GM21717 (cell line): Measurements from ENCODE around the gene TSPAN8.
"Not testable (repeated sequence)": the region's sequence is repeated elsewhere in the genome, so short reads cannot be mapped to it uniquely, and the experiment has no call there.

Experiments used
- ATAC-seq: cut with Tn5 transposase; IDR thresholded peaks from one replicate; pipeline ENCODE4 v1.9.1; 2021; ENCODE audit warnings: mild to moderate bottlenecking, moderate library complexity; ENCODE audit not compliant: unreplicated experiment

Gene TSPAN8

GRCh38 chr12:71157601-71158233 lies at the start of gene TSPAN8:
Gene TSPAN8 (minus strand): TSS chr12:71157999. CDS start chr12:71157678, 321 bp downstream.
- no peak for ATAC-seq

GRCh38 chr12:71201136-71201679 lies 43.4 kb upstream of the TSPAN8 start:
- no peak for ATAC-seq

- ATAC-seq = no peak
Measured at GRCh38 chr12:71200706-71201105, 42.9 kb upstream of the TSPAN8 start.

DNA sequence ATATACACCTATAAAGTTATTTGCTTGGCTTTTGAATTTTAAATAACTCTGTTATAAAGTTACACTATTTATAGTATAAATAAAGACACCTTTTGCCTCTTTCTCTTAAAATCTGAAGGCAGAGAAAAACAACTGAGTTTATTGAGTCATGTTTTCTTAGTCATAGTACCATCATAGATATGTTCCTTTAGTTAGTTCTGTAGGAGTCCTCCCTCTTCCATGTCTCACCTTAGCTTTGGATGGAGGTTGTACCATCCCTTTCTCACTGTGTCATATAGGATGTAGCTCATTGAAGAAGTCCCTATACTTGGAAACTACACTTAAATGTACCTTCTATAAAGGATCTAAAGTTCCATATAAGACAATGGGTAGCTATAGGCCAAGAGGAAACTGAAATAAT lies 39.7 kb upstream of the TSPAN8 start:
- no peak for ATAC-seq

DNA sequence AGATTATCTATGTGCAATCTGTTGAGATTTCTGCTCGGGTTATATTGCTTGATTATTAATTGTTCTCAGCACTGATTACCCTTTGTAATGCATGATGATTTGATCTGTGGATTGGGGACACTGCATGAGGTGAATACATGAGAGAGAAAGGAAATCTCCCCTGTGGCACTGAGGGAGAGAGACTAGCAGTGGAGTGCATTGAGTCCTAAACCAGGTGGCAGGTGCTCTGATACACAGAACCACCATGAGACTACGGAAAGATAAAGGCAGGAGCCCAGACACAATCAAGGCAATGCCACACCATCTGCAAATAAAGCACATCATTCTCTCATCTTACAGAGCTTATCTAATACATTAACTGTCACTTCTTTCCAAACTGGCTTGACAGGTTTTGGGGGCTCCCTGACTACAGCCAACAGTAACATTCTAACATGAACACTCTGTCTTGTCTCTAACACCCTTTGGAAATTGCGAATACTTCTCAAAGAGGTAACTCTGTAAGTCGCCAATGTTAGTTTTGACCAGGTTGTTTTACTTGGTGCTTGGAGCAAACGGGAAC lies 37.6 kb upstream of the TSPAN8 start:
- no peak for ATAC-seq

GRCh38 chr12:71194657-71195056 lies 36.9 kb upstream of the TSPAN8 start:
- no peak for ATAC-seq

DNA sequence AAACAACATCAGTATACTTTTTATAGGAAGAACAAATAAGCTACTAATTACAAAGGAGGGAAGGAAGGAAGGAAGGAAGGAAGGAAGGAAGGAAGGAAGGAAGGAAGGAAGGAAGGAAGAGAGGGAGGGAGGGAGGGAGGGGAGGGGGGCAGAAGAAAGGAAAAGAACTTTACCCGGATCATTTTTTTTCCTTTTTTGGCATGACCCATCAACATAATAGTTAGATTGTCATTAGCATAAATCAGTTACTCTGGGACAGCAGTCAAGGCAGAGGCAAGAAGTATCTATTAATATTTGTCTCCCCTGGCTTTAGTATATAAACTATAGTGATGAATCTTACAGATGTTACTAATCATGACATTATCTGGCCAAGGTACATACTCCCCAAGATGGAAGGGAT lies 35.2 kb upstream of the TSPAN8 start:
- no peak for ATAC-seq

DNA sequence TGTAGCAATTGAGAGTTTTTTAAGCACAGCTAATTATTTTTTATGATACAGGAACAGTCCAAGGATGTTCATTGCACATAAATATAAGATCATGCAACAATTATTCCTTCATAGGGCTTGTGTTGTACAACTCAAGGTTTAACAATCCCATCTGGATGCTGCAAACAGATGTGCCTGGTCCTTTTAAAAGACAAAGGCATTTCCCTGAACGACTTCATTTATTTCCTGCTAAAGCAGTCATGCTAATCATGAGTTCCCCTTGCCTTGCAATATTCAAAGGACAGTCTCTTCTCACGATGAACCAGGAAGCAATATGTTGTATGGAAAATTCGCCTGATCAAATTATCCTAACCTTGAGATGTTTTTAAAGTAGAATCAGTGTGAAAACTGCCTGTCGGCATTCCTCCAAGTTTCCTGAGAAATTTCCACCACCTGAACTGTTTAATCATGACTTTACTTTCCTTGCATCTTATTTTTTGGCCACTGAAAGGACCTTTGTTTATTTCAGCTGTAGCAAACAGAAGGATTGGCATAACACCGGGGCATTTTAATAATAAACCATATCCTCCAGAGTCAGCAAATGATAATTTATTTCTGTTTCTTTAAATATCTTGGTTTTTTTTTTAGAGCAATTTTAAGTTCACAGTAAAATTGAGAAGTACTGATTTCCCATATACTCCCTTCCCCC lies 33.9 kb upstream of the TSPAN8 start:
- no peak for ATAC-seq

DNA sequence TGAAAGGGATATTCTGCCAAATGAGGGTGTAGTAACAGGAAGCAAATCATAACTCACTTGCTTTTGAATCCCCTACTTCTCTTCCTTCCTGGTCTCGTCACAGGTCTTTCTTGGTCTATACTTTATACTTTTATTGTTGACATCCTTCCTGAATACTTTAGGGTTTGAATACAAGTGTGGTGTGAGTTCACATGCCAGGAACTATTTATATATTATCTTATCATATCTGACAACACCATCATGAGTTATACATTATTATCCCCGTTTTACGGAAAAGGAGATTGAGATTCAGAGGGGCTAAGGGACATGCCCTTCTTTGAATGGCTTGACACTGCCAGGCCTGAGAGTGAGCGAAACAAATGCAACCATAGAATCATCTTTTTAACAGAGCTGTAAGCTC lies 33.0 kb upstream of the TSPAN8 start:
- ATAC-seq = no peak

GRCh38 chr12:71187379-71187778 lies 29.6 kb upstream of the TSPAN8 start:
- ATAC-seq = no peak

- no peak for ATAC-seq
Measured at GRCh38 chr12:71186571-71187288, 28.9 kb upstream of the TSPAN8 start.

GRCh38 chr12:71183846-71184245 lies 26.0 kb upstream of the TSPAN8 start:
- no peak for ATAC-seq

- no peak for ATAC-seq
Measured at GRCh38 chr12:71183018-71183417, 25.2 kb upstream of the TSPAN8 start.

DNA sequence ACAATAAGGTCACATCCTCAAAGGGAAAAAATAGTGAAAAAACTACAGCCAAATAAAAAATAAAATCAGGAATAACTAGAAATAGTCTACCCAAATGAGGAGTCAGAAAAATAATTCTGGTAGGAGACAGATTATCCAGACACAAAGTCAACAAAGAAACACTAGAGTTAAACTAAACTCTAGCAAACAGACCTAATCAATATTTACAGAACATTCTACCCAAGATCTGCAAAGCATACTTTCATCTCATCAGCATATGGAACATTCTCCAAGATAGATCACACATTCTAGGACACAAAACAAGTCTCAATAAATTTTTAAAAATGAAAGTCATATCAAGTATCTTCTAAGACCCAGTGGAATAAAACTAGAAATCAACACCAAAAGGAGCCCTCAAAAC lies 20.4 kb upstream of the TSPAN8 start:
- ATAC-seq = no peak

GRCh38 chr12:71174825-71175224 lies 17.0 kb upstream of the TSPAN8 start:
- ATAC-seq = no peak

GRCh38 chr12:71174146-71174545 lies 16.3 kb upstream of the TSPAN8 start:
- no peak for ATAC-seq

- no peak for ATAC-seq
Measured at GRCh38 chr12:71170456-71170855, 12.7 kb upstream of the TSPAN8 start.

- ATAC-seq = no peak
Measured at GRCh38 chr12:71169286-71169685, 11.5 kb upstream of the TSPAN8 start.

DNA sequence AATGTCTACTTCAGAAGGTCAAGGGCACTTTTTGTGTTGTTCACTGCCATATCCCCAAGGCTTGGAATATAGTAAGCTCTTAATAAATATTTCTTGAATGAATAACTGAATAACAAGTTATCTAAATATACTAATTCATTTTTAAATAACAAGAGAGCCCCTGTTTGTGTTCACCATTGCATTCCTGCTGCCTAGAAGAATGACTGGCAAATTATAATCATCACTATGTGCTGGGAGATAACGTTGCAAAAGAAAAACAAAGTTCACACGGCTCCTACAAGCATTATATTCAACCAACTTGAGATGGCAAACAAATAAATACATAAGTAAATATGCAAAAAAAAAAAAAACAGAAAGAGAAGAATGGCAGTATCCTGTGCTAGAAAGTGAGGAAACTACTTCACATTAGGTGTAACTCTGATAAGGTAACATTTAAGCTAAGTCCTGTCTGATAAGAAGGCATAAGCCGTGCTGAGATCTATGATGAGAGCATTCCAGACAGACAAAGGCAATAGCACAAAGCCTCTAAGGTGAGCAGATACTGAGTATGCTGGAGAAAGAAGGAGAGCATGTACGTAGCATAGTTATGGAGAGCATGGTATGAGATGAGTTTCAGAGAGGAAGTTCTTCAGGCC lies 9.2 kb upstream of the TSPAN8 start:
- no peak for ATAC-seq

DNA sequence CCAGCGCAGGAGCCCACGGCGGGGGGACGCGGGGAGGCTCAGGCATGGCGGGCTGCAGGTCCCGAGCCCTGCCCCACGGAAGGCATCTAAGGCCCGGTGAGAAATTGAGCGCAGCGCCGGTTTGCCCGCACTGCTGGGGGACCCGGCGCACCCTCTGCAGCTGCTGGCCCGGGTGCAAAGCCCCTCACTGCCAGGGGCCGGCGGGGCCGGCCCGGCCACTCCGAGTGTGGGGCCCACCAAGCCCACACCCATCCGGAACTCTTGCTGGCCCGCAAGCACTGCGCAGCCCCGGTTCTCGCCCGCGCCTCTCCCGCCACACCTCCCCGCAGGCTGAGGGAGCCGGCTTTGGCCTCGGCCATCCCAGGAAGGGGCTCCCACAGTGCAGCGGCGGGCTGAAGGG lies 8.5 kb upstream of the TSPAN8 start:
- no peak for ATAC-seq

GRCh38 chr12:71165780-71166179 lies 8.0 kb upstream of the TSPAN8 start:
- not testable (repeated sequence) for ATAC-seq
